SHP77 (cell line): ENCODE results near the gene MMP14.
A peak's percentile ranks its signal among the peaks of the same experiment; 100 is the strongest.

Experiments used
- DNase-seq, 2 experiments: peaks; one replicate each; lab custom pipeline; 2025; lab: John Stamatoyannopoulos, UW

The MMP14 gene

GRCh38 chr14:22884738-22885523 is 48.5 kb downstream of the MMP14 start:
- DNase-seq = no peak

GRCh38 chr14:22885975-22886374 is 49.6 kb downstream of the MMP14 start:
- no peak for DNase-seq

- peak; percentile 80 to 88 for DNase-seq
Measured at GRCh38 chr14:22886500-22887259, 50.3 kb downstream of the MMP14 start.

GRCh38 chr14:22887260-22887989 is 51.0 kb downstream of the MMP14 start:
- peak; percentile 94 to 95 for DNase-seq

GRCh38 chr14:22887990-22888378 is 51.6 kb downstream of the MMP14 start:
- no peak for DNase-seq

GRCh38 chr14:22888662-22889061 is 52.3 kb downstream of the MMP14 start:
- no peak for DNase-seq

GRCh38 chr14:22890416-22890815 is 54.0 kb downstream of the MMP14 start:
- no peak for DNase-seq

- DNase-seq = no peak
Measured at GRCh38 chr14:22892488-22892887, 56.1 kb downstream of the MMP14 start.

- no peak for DNase-seq
Measured at GRCh38 chr14:22893706-22894105, 57.3 kb downstream of the MMP14 start.

- DNase-seq = no peak
Measured at GRCh38 chr14:22895402-22895801, 59.0 kb downstream of the MMP14 start.

- no peak for DNase-seq
Measured at GRCh38 chr14:22896356-22896755, 60.0 kb downstream of the MMP14 start.

- no peak for DNase-seq
Measured at GRCh38 chr14:22896760-22897159, 60.4 kb downstream of the MMP14 start.

- no peak for DNase-seq
Measured at GRCh38 chr14:22897357-22897756, 61.0 kb downstream of the MMP14 start.
